MM.1S (cell line): ENCODE results near the gene MARK4.

Source experiments
- DNase-seq: peaks from one replicate; pipeline ENCODE4 v3.0.0-alpha.2; 2015
- H2AFZ ChIP-seq: fragments of 300-600 bp; sonication (generic); 2 replicates; pipeline ENCODE4 v1.6.0; 2016; ENCODE audit warnings: antibody characterized with exemption, low read length
- H3F3A ChIP-seq: fragments of 300-600 bp; sonication (generic); 2 replicates; pipeline ENCODE4 v1.6.1; 2016; ENCODE audit warnings: mild to moderate bottlenecking, antibody characterized with exemption, low read length, moderate library complexity, mixed read lengths; ENCODE audit not compliant: insufficient read depth
- H3K27ac ChIP-seq: fragments of 300-600 bp; sonication (generic); 2 replicates; pipeline ENCODE4 v1.5.1; 2016; ENCODE audit warnings: mild to moderate bottlenecking, low read length
- H3K27me3 ChIP-seq: fragments of 300-600 bp; sonication (generic); replicated peaks from 2 replicates; pipeline ENCODE4 v1.6.0; 2016; ENCODE audit warnings: low read length; ENCODE audit not compliant: insufficient read depth
- H3K36me3 ChIP-seq: fragments of 300-600 bp; sonication (generic); replicated peaks from 2 replicates; pipeline ENCODE4 v1.6.1; 2016; ENCODE audit warnings: mild to moderate bottlenecking, low read length, mixed read lengths; ENCODE audit not compliant: insufficient read depth
- H3K4me1 ChIP-seq: fragments of 300-600 bp; sonication (generic); 2 replicates; pipeline ENCODE4 v1.6.1; 2016; ENCODE audit warnings: low read length, mixed read lengths
- H3K4me2 ChIP-seq: fragments of 300-600 bp; sonication (generic); 2 replicates; pipeline ENCODE4 v1.6.0; 2016; ENCODE audit warnings: low read depth, low read length
- H3K4me3 ChIP-seq: fragments of 300-600 bp; sonication (generic); 2 replicates; pipeline ENCODE4 v1.5.1; 2016; ENCODE audit warnings: low read length, mixed read lengths
- H3K79me2 ChIP-seq: fragments of 300-600 bp; sonication (generic); 2 replicates; pipeline ENCODE4 v1.6.1; 2016; ENCODE audit warnings: mixed run types, low read length, mixed read lengths
- H3K9ac ChIP-seq: fragments of 300-600 bp; sonication (generic); 2 replicates; pipeline ENCODE4 v1.6.1; 2016; ENCODE audit warnings: low read length, mixed read lengths
- H3K9me2 ChIP-seq: fragments of 300-600 bp; sonication (generic); replicated peaks from 2 replicates; pipeline ENCODE4 v1.6.1; 2016; ENCODE audit warnings: mild to moderate bottlenecking, low read length, mixed read lengths; ENCODE audit not compliant: insufficient read depth
- H3K9me3 ChIP-seq: fragments of 300-600 bp; sonication (generic); replicated peaks from 2 replicates; pipeline ENCODE4 v1.6.1; 2016; ENCODE audit warnings: mild to moderate bottlenecking, low read length, mixed read lengths; ENCODE audit not compliant: insufficient read depth
- H4K20me1 ChIP-seq: fragments of 300-600 bp; sonication (generic); 2 replicates; pipeline ENCODE4 v1.6.1; 2016; ENCODE audit warnings: mild to moderate bottlenecking, low read length, moderate library complexity, mixed read lengths; ENCODE audit not compliant: insufficient read depth
- EZH2 ChIP-seq: fragments of 300-600 bp; sonication (generic); optimal IDR thresholded peaks from 2 replicates; pipeline ENCODE3; 2017; ENCODE audit warnings: low read depth, mild to moderate bottlenecking, antibody characterized with exemption, low read length, mixed read lengths
- EZH2phosphoT487 ChIP-seq: fragments of 300-600 bp; sonication (generic); IDR thresholded peaks from 2 replicates; pipeline ENCODE4 v1.6.1; 2018; ENCODE audit warnings: antibody characterized with exemption, low read length
- TF ChIP-seq, protein P1 (sequence below): fragments of 300-600 bp; sonication (generic); IDR thresholded peaks from 2 replicates; pipeline ENCODE4 v1.5.1; 2016; ENCODE audit warnings: antibody characterized with exemption, low read length, mixed read lengths

MARK4 gene

GRCh38 chr19:45352914-45353796 lies 102.1 kb downstream of the MARK4 start:
- DNase-seq = no peak
- Histone ChIP-seq H3F3A (no peaks in the 10 kb centered on the region), H3K27me3 (no peaks in the 10 kb centered on the region), H3K9me2 (no peaks in the 10 kb centered on the region), H3K9me3 (no peaks in the 10 kb centered on the region), H3K36me3 (no peaks in the 10 kb centered on the region), H3K27ac (no peak overlapping the region), H3K9ac (no peak overlapping the region), H3K4me1 (no peaks in the 10 kb centered on the region), H4K20me1 (no peaks in the 10 kb centered on the region), H3K79me2 (no peaks in the 10 kb centered on the region), H2AFZ (no peak overlapping the region), H3K4me3 (no peak overlapping the region), H3K4me2 (no peak overlapping the region)
- TF ChIP-seq EZH2phosphoT487 = no peak
- no peak for TF ChIP-seq EZH2
- TF ChIP-seq, protein P1, sequence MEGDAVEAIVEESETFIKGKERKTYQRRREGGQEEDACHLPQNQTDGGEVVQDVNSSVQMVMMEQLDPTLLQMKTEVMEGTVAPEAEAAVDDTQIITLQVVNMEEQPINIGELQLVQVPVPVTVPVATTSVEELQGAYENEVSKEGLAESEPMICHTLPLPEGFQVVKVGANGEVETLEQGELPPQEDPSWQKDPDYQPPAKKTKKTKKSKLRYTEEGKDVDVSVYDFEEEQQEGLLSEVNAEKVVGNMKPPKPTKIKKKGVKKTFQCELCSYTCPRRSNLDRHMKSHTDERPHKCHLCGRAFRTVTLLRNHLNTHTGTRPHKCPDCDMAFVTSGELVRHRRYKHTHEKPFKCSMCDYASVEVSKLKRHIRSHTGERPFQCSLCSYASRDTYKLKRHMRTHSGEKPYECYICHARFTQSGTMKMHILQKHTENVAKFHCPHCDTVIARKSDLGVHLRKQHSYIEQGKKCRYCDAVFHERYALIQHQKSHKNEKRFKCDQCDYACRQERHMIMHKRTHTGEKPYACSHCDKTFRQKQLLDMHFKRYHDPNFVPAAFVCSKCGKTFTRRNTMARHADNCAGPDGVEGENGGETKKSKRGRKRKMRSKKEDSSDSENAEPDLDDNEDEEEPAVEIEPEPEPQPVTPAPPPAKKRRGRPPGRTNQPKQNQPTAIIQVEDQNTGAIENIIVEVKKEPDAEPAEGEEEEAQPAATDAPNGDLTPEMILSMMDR = no peak

DNA sequence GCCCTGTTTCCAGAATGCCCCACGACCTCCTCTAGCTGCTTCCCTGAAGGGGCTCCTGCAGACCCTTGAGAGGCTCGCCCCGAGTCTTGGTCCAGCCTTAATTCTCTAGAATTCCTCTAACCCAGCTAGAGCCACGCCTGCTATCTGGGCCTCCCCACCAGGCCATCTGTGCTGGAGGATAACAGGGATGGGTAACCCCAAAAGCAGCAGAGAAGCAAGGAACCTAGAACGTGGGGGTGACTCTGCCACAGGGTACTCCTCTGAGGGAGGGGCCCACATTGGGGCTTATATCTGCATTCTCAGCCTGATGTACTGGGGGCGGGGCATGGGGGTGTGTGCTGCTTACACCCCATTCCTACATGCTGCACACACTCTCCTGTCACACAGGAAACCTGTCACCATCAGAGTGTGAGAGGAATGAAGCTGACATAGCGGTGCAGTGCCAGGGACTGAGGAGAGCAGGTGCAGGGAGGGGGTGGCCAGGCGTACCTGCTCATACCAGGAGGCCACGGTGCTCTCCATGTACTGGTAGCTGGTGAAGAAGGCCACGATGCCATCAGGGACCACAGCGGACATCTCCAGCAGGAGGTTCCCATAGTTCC lies 103.3 kb downstream of the MARK4 start:
- TF ChIP-seq, protein P1 = no peak
- TF ChIP-seq EZH2phosphoT487 (no peak), EZH2 (no peak)
- no peak overlapping the region for H2AFZ ChIP-seq
- no peak overlapping the region for H3K27ac ChIP-seq
- no peak for DNase-seq
- no peak overlapping the region for H3K9ac ChIP-seq
- no peaks in the 10 kb centered on the region for H3K4me1 ChIP-seq
- no peaks in the 10 kb centered on the region for H3K9me3 ChIP-seq
- no peaks in the 10 kb centered on the region for H3K27me3 ChIP-seq
- H4K20me1 ChIP-seq = no peaks in the 10 kb centered on the region
- no peaks in the 10 kb centered on the region for H3K36me3 ChIP-seq
- H3K79me2 ChIP-seq = no peaks in the 10 kb centered on the region
- no peaks in the 10 kb centered on the region for H3F3A ChIP-seq
- H3K9me2 ChIP-seq = no peaks in the 10 kb centered on the region
- H3K4me2 ChIP-seq = no peak overlapping the region
- no peak overlapping the region for H3K4me3 ChIP-seq
